Esophagus (tissue), 2 donors: Measurements from ENCODE around the gene SLC30A1. TPM values are rescaled to one million over a fixed set of nuclear protein-coding genes. Genes with fewer than 3 reads are reported as not detected.

Experiments
- H3K27ac ChIP-seq, 2 donors: one replicate each; pipeline ENCODE4 v1.5.1; 2013; ENCODE audit warnings: low read depth in 2 of 2, mild to moderate bottlenecking in 2 of 2, inconsistent platforms in 1 of 2, low read length in 1 of 2, moderate library complexity in 1 of 2
- H3K27me3 ChIP-seq, 2 donors: one replicate each; pipeline ENCODE4 v1.6.1; 2013; ENCODE audit warnings: low read length in 2 of 2, control low read depth in 1 of 2, mild to moderate bottlenecking in 1 of 2; ENCODE audit not compliant: insufficient read depth in 2 of 2, control insufficient read depth in 1 of 2
- H3K36me3 ChIP-seq, 2 donors: one replicate each; pipeline ENCODE4 v1.6.1; 2013; ENCODE audit warnings: low read length in 1 of 2; ENCODE audit not compliant: control insufficient read depth in 2 of 2, insufficient read depth in 2 of 2
- H3K4me1 ChIP-seq, 2 donors: one replicate each; pipeline ENCODE4 v1.6.1; 2013; ENCODE audit warnings: low read length in 1 of 2; ENCODE audit not compliant: control insufficient read depth in 2 of 2, insufficient read depth in 2 of 2
- H3K4me3 ChIP-seq, 2 donors: one replicate each; pipeline ENCODE4 v1.5.1; 2013; ENCODE audit warnings: low read length in 2 of 2, mild to moderate bottlenecking in 2 of 2, low read depth in 1 of 2, moderate library complexity in 1 of 2
- H3K9me3 ChIP-seq, 2 donors: one replicate each; pipeline ENCODE4 v1.6.1; 2013; ENCODE audit warnings: mild to moderate bottlenecking in 2 of 2, low read depth in 1 of 2, low read length in 1 of 2, moderate library complexity in 1 of 2; ENCODE audit not compliant: control insufficient read depth in 2 of 2, insufficient read depth in 1 of 2
- WGBS, 2 donors: extraction: QIAGEN DNeasy Blood & Tissue Kit; methylation state at CpG; one replicate each; pipeline ENCODE4 v1.1.7; 2013; 5-methylcytosine and 5-hydroxymethylcytosine counted together
- polyA plus RNA-seq, 2 donors: library from polyadenylated mRNA; stranded (reverse); fragments of 200-250 nt; gene quantifications; one replicate each; pipeline ENCODE4 v1.2.3, GENCODE V29; 2013
- donor health status: healthy with polysubstance abuse.
- donor health status: Bipolar disorder and iron deficiency.

SLC30A1 gene
- polyA plus RNA-seq, 2 donors: 2.6 to 3.5 TPM

DNA sequence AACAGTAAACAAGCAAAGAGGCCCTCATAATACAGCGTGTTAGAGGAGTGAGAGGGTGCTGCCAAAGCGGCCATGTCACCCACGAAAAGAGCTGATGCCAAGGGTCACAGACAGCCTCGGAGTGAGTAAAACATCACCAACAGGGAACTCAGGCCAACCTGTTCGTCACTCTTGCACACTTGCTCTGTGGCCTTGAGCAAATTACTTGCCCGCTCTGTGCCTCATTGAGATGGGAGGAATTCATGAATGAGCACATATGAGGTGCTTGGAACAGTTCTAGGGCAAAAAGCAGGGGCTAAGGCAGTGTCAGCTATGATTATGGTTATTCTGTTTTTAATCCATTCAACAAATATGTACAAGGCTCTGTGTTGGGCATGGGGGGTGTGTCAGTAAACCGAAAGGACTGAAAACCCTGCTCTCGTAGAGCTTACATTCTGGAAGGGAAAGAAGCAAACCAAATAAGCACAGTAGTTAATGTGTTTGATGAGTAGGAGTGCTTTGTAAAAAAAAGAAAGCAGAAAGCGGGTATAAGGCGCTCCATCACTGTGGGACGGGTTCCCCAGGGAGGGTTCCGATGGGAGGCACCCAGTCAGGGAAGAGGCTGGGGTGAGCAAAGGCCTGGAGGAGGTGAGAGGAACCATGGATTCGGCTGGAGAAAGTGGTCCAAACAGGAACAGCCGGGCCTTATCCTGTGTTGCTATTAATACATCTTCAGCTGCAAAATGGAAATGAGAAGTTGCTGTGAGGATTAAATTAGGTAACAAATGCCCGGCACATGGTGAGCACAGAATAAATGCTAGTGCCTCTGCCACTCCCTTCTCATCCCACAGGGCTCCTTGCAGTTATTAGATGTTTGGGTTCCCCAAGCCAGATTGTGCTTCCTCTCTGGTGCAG is 47.5 kb downstream of the SLC30A1 start:
- H3K27ac ChIP-seq: no peak overlapping the region
- peaks cover 0 to 6% of the 10 kb centered on the region in 2 donors for H3K4me1 ChIP-seq
- no peaks in the 10 kb centered on the region for H3K36me3 ChIP-seq
- H3K27me3 ChIP-seq: no peaks in the 10 kb centered on the region
- 75 to 79% methylated on average over 15 of the region's 15 CpGs for WGBS, 2 donors
- H3K9me3 ChIP-seq: no peaks in the 10 kb centered on the region
- no peak overlapping the region for H3K4me3 ChIP-seq

DNA sequence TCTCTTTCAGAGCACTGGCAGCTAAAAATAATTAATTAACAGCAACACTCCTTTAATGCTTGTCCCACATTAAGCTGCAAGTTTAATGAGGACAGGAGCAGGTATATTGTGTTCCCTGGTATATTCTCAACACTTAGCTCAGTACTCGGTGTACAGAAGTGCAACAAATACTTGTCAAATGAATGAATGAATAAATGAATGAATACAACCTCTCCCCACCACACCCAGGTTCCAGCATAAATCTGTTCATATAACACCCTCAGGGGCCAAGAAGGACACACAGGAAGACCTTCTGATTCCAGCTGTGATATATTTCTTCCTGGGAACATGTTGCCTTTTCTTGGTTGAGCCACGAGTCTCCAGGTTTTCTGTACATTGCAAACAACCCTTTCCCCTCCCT is 48.9 kb downstream of the SLC30A1 start:
- Histone ChIP-seq H3K9me3 (no peaks in the 10 kb centered on the region), H3K36me3 (no peaks in the 10 kb centered on the region), H3K4me1 (peaks cover 0 to 6% of the 10 kb centered on the region in 2 donors), H3K27me3 (no peaks in the 10 kb centered on the region), H3K27ac (no peak overlapping the region), H3K4me3 (no peak overlapping the region)
- WGBS, 2 donors: 51 to 75% methylated on average over 2 of the region's 2 CpGs

DNA sequence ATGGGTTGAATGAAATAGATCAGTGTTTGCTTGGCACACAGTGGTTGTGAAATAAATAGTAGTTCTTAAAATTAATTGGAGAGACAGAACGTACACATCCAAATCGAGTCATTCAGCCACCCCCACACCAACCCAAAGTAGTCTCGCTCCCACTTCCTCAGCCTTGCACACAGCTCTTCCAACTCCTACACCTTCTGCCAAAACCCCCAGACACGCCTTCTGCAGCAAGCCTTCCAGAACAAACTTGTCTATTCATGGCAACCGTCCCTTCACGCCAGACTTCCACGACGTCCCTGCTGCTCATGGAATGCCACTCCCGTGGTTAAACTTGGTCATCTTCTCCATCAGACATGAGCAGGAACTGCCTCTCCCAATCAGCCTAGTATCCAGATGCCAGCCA is 49.5 kb downstream of the SLC30A1 start:
- H3K27ac ChIP-seq: no peak overlapping the region
- H3K9me3 ChIP-seq: no peaks in the 10 kb centered on the region
- H3K36me3 ChIP-seq: no peaks in the 10 kb centered on the region
- peaks cover 0 to 6% of the 10 kb centered on the region in 2 donors for H3K4me1 ChIP-seq
- 32 to 46% methylated on average over 9 of the region's 9 CpGs for WGBS, 2 donors
- no peaks in the 10 kb centered on the region for H3K27me3 ChIP-seq
- no peak overlapping the region for H3K4me3 ChIP-seq

DNA sequence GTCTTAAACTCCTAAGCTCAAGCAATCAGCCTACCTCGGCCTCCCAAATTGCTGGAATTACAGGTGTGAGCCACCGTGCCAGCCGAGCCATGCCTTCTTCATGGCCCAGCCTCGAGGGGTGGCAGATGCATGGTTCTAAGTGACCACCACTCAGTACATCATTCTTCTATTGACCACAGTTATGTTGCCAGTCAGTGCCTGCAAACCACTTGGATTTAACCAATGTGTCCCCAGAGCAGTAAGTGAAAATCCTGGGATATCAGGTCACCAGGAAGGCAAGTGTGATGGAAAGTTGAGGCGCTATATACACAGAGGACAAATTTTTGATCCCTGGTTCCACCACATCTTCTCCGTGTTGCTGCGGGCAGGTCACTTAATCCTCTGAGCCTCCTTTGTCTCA is 50.0 kb downstream of the SLC30A1 start:
- Histone ChIP-seq H3K27ac (no peak overlapping the region), H3K4me1 (peaks cover 0 to 8% of the 10 kb centered on the region in 2 donors), H3K9me3 (no peaks in the 10 kb centered on the region), H3K36me3 (no peaks in the 10 kb centered on the region), H3K4me3 (no peak overlapping the region), H3K27me3 (no peaks in the 10 kb centered on the region)
- 87 to 89% methylated on average over 7 of the region's 7 CpGs for WGBS, 2 donors

DNA sequence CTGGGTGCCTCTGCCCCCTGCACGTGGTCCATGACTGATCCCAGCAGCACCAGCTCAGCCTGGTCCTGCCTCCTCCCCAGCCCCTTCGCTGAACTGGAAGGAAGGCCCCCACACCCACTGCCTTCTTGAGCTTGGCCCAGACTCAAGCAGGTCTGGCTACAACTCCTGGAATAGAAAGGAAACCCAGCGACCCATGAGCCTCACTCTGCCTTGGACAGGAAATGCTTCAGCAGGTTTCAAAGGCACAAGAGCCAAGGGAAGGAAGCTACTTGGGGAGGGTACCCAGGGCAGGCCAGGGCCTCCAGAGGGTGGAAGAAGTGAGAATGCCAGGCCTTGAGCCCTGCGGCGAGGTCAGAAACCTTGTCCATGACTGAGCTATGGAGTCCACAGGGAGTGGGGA is 51.1 kb downstream of the SLC30A1 start:
- 66 to 68% methylated on average over 5 of the region's 5 CpGs for WGBS, 2 donors

DNA sequence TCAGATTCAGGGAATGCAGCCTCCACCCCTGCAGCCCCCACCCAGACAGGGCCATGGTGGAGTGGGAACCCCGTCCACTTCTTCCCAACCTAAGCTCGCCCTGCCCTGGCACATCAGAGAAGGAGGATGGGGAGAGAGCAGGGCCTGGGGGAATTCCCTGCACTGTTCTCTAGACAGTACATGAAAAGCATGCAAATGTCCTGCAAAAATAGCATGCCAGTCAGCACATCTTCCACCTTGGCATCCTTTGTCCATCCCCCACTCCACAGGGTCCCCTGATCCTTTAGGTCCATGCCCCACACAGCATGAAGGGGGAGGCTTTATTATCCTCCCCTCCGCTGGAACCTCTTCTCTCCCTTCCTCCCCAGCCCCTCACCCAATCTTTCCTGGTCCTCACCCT is 52.0 kb downstream of the SLC30A1 start:
- H3K4me3 ChIP-seq: no peak overlapping the region
- peaks cover 0 to 8% of the 10 kb centered on the region in 2 donors for H3K4me1 ChIP-seq
- no peaks in the 10 kb centered on the region for H3K9me3 ChIP-seq
- no peak overlapping the region for H3K27ac ChIP-seq
- WGBS, 2 donors: 89 to 90% methylated on average over 3 of the region's 3 CpGs
- no peaks in the 10 kb centered on the region for H3K27me3 ChIP-seq
- H3K36me3 ChIP-seq: no peaks in the 10 kb centered on the region

More for the DNA sequence above, 51.1 kb downstream of the SLC30A1 start:
- Histone ChIP-seq H3K4me3 (no peak overlapping the region), H3K36me3 (no peaks in the 10 kb centered on the region), H3K9me3 (no peaks in the 10 kb centered on the region), H3K4me1 (peaks cover 0 to 8% of the 10 kb centered on the region in 2 donors), H3K27ac (no peak overlapping the region), H3K27me3 (no peaks in the 10 kb centered on the region)

DNA sequence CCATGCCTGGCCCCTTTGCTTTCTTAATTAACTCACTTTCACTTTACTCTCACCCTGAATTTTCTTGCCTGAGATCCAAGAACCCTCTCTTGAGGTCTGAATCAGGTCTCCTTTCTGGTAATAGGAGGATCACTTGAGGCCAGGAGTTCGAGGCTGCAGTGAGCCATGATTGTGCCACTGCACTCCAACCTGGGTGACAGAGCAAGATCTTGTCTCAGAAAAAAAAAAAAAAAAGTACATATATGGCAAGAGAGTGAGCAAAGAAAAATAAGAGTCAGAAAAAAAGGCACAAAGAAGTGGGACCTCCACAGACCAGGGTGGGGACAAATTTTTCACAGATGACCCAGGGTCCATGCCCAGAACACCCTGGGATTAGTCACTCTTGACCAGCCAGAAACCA is 52.9 kb downstream of the SLC30A1 start:
- Histone ChIP-seq H3K9me3 (no peaks in the 10 kb centered on the region), H3K36me3 (no peaks in the 10 kb centered on the region), H3K4me1 (peaks cover 0 to 8% of the 10 kb centered on the region in 2 donors), H3K4me3 (no peak overlapping the region), H3K27me3 (no peaks in the 10 kb centered on the region), H3K27ac (no peak overlapping the region)
- 81 to 88% methylated on average over 1 of the region's 1 CpG for WGBS, 2 donors

DNA sequence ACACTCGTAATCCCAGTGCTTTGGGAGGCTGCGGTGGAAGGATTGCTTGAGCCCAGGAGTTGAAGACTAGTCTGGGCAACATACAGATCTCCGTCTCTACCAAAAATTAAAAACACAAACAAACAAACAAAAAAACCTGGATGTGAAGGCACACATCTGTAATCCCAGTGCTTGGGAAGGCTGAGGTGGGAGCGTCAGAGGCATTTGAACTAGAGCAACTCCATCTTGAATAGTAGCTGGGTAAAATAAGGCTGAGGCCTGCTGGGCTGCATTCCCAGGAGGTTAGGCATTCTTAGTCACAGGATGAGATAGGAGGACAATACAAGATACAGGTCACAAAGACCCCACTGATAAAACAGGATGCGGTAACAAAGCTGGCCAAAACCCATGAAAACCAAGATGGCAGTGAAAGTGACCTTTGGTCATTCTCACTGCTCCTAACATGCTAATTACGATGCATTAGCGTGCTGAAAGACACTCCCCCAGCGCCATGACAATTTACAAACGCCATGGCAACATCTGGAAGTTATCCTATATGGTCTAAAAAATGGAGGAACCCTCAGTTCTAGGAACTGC is 53.8 kb downstream of the SLC30A1 start:
- no peaks in the 10 kb centered on the region for H3K36me3 ChIP-seq
- H3K27me3 ChIP-seq: no peaks in the 10 kb centered on the region
- WGBS, 2 donors: 90 to 92% methylated on average over 9 of the region's 9 CpGs
- no peak overlapping the region for H3K4me3 ChIP-seq
- peaks cover 0 to 8% of the 10 kb centered on the region in 2 donors for H3K4me1 ChIP-seq
- H3K27ac ChIP-seq: no peak overlapping the region
- H3K9me3 ChIP-seq: no peaks in the 10 kb centered on the region

DNA sequence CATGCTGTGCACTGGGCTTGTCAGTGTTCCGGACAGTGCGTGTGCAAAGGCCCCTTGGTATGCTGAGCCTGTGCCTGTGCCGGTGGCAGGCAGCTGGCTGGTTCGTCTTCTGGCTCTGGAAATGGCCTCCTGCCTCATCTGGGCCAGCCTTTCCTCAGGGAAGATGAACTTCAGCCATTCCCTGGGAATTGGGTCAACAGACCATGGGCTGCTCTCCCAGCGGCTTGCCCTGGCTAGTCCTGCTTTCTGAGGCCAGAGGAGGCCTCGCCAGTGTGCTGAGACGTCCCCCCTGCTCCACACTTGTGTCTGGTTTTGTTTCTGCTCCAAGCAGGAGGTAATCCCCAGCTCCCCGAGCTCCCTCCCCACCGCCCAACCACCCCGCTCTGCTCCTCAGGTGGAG is 54.4 kb downstream of the SLC30A1 start:
- H3K27ac ChIP-seq: no peak overlapping the region
- no peaks in the 10 kb centered on the region for H3K36me3 ChIP-seq
- no peak overlapping the region for H3K4me3 ChIP-seq
- 63 to 73% methylated on average over 10 of the region's 10 CpGs for WGBS, 2 donors
- H3K27me3 ChIP-seq: no peaks in the 10 kb centered on the region
- peaks cover 0 to 4% of the 10 kb centered on the region in 2 donors for H3K4me1 ChIP-seq
- no peaks in the 10 kb centered on the region for H3K9me3 ChIP-seq
